K562 (cell line): ENCODE data around the gene PPOX. TPM values are rescaled to one million over a fixed set of nuclear protein-coding genes. Genes with fewer than 3 reads are reported as not detected.

Experiments
- CREM ChIP-seq: IDR thresholded peaks from 2 replicates; pipeline ENCODE4 v1.6.1; 2014; ENCODE audit warnings: antibody characterized with exemption, low read depth
- ELF1 ChIP-seq: fragments of 200-800 bp; sonication (Bioruptor generic); IDR thresholded peaks from 2 replicates; pipeline ENCODE4 v1.6.1; 2016; ENCODE audit warnings: missing genetic modification characterization, missing compliant biosample characterization
- ESRRA ChIP-seq: fragments of 450-650 bp; IDR thresholded peaks from 2 replicates; pipeline ENCODE4 v1.6.1; 2014; ENCODE audit warnings: low read depth, mild to moderate bottlenecking, moderate library complexity, borderline replicate concordance
- EWSR1 ChIP-seq: fragments of 450-650 bp; IDR thresholded peaks from 2 replicates; pipeline ENCODE4 v1.6.1; 2018; ENCODE audit warnings: borderline replicate concordance, mild to moderate bottlenecking, low read depth, moderate library complexity; ENCODE audit not compliant: partially characterized antibody
- L3MBTL2 ChIP-seq: fragments of 450-650 bp; IDR thresholded peaks from 2 replicates; pipeline ENCODE4 v1.6.1; 2016; ENCODE audit warnings: mild to moderate bottlenecking, moderate library complexity
- NELFE ChIP-seq: IDR thresholded peaks from 2 replicates; pipeline ENCODE4 v1.6.1; 2011; ENCODE audit warnings: mild to moderate bottlenecking; ENCODE audit not compliant: insufficient read depth, insufficient read length
- PHF21A ChIP-seq: fragments of 450-650 bp; IDR thresholded peaks from 2 replicates; pipeline ENCODE4 v1.6.1; 2017; ENCODE audit warnings: low read depth, borderline replicate concordance
- RAD21 ChIP-seq, 2 experiments: fragments of 250-450 bp in 1 of 2; fragments of 450-650 bp in 1 of 2; sonication (Bioruptor Pico) in 1 of 2; formaldehyde crosslinking in 1 of 2; IDR thresholded peaks in 1 of 2; conservative IDR thresholded peaks in 1 of 2; 2 replicates each; pipeline versions ENCODE4 v1.4.0 to v1.8.0; 2020 to 2022; ENCODE audit warnings: mild to moderate bottlenecking in 2 of 2, moderate library complexity in 1 of 2
- THRA ChIP-seq: fragments of 450-650 bp; IDR thresholded peaks from 2 replicates; pipeline ENCODE4 v1.6.1; 2017; ENCODE audit warnings: mild to moderate bottlenecking, moderate library complexity
- ZBTB33 ChIP-seq: sonication (generic); formaldehyde crosslinking; IDR thresholded peaks from 2 replicates; pipeline ENCODE4 v1.8.1; 2023; ENCODE audit warnings: mild to moderate bottlenecking, missing genetic modification reagents
- polyA plus RNA-seq, 8 experiments: library from polyadenylated mRNA; depleted of rRNA in 4 of 8; stranded (reverse) in 5 of 8; unstranded in 3 of 8; fragments of >200 nt; fragmentation: Nextera tagmentation in 2 of 8; fragmentation: Illumina TruSeq in 1 of 8; extraction: Ambion mirVana in 2 of 8; extraction: Trizol in 1 of 8; gene quantifications; 2 replicates each; pipeline versions ENCODE4 v1.2.1 to v1.2.3, GENCODE V29; 2011 to 2014; ENCODE audit warnings: inconsistent platforms in 1 of 8, missing spikeins in 1 of 8
- total RNA-seq, 7 experiments: library from RNA; depleted of rRNA in 6 of 7; stranded (reverse); fragments of >200 nt in 6 of 7; fragmentation: Illumina TruSeq in 2 of 7; extraction: Trizol in 2 of 7; gene quantifications; 2 replicates each; pipeline versions ENCODE4 v1.2.1 to v1.2.3, GENCODE V29; 2011 to 2021; ENCODE audit warnings: low replicate concordance in 1 of 7

Gene PPOX
- total and polyA plus RNA-seq, 9 of the 15 experiments (the other 6 are each of a cell fraction or from before 2014, with no cell fraction given), result 17.0 to 57.1 (median 38.9) TPM

GRCh38 chr1:161119092-161119903 is 46.9 kb upstream of the PPOX start (continued):
- TF ChIP-seq THRA (no peak), L3MBTL2 (peak; percentile 59), CREM (peak; percentile 92), ELF1 (tag) (peak; percentile 48; the same call in 1 of the 2 replicates), NELFE (no peak), PHF21A (no peak), RAD21 (CRISPR knock-in tag; conservative IDR thresholded peaks at IDR 0.05 in 1 of 2, IDR thresholded peaks at IDR 0.05 in 1 of 2) (peak in 1 of 2 experiments; percentile 36; a peak in 2 of 4 replicates), ESRRA (0 out of 2 replicates have a peak, but pooled peaks have one; percentile 7), EWSR1 (no peak), ZBTB33 (no peak)
